VCaP (cell line): ENCODE results near the gene DCLK1.

ENCODE experiments used
- H3K27ac ChIP-seq: fragments of 450-650 bp; 2 replicates; pipeline ENCODE4 v1.5.1; 2017
- CTCF ChIP-seq: fragments of 450-650 bp; conservative IDR thresholded peaks from 2 replicates; pipeline ENCODE4 v1.5.1; 2017; ENCODE audit warnings: mild to moderate bottlenecking, moderate library complexity

The DCLK1 gene

GRCh38 chr13:35961461-35962220 lies 169.5 kb downstream of the DCLK1 start:
- TF ChIP-seq CTCF: peak; percentile 37
- H3K27ac ChIP-seq: no peak overlapping the region

GRCh38 chr13:35961002-35961401 lies 170.2 kb downstream of the DCLK1 start:
- no peak overlapping the region for H3K27ac ChIP-seq
- no peak for TF ChIP-seq CTCF

GRCh38 chr13:35957996-35958395 lies 173.2 kb downstream of the DCLK1 start:
- no peak overlapping the region for H3K27ac ChIP-seq
- no peak for TF ChIP-seq CTCF

- TF ChIP-seq CTCF: no peak
- H3K27ac ChIP-seq: no peak overlapping the region
Observed at GRCh38 chr13:35957241-35957731, 173.9 kb downstream of the DCLK1 start.

- no peak overlapping the region for H3K27ac ChIP-seq
- no peak for TF ChIP-seq CTCF
Observed at GRCh38 chr13:35956074-35956473, 175.1 kb downstream of the DCLK1 start.

- no peak for TF ChIP-seq CTCF
- peak overlapping the region; percentile 34 for H3K27ac ChIP-seq
Observed at GRCh38 chr13:35954207-35954560, 177.0 kb downstream of the DCLK1 start.

GRCh38 chr13:35953537-35954206 lies 177.5 kb downstream of the DCLK1 start:
- peak overlapping the region; percentile 34 for H3K27ac ChIP-seq

More at GRCh38 chr13:35953537-35954206, 177.5 kb downstream of the DCLK1 start:
- peak; percentile 83 for TF ChIP-seq CTCF
